T follicular helper cell (primary cell): ENCODE results near the gene VPS37C.

ENCODE experiments used
- DNase-seq: peaks from one replicate; pipeline ENCODE4 v3.0.0-alpha.2; 2020; ENCODE audit warnings: low read depth

Gene VPS37C

DNA sequence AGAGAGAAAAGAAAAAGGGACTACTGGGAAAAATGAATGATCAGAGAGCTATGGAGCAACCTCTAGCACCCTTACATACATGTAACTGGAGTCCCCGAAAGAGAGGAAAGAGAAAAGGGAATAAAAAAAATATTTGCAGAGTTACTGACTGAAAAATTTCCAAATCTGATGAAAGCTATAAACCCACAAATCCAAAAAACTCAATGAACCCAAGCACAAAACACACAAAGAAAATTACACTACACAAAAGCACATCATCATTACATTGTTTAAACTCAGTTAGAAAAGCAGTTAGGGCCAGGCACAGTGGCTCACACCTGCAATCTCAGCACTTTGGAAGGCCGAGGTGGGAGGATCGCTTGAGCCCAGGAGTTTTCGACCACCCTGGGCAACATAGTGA lies 6.7 kb downstream of the VPS37C start:
- no peak for DNase-seq

DNA sequence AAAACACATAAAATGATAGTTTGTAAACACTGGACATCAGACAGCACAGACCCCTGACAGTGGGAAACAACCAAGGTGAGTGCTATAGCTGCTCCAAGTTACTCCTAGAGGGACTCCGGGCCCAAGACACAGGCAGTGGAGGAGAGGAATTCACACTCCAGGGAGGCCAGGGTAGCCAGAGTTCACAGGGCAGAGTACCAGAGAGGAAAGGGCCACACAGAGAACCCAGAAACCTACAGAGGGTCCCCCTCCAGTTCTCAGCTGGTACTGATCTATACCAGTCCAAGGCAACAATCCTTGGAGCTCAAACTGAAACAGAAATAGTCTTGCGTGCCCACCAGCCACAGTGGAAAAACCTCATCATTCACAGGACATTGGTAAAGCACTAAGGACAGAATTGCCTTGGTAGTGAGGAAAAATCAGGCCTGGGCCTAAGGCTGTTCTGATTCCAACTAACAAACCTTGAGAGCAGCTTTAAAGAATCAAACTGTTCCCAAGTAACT lies 7.6 kb downstream of the VPS37C start:
- no peak for DNase-seq

DNA sequence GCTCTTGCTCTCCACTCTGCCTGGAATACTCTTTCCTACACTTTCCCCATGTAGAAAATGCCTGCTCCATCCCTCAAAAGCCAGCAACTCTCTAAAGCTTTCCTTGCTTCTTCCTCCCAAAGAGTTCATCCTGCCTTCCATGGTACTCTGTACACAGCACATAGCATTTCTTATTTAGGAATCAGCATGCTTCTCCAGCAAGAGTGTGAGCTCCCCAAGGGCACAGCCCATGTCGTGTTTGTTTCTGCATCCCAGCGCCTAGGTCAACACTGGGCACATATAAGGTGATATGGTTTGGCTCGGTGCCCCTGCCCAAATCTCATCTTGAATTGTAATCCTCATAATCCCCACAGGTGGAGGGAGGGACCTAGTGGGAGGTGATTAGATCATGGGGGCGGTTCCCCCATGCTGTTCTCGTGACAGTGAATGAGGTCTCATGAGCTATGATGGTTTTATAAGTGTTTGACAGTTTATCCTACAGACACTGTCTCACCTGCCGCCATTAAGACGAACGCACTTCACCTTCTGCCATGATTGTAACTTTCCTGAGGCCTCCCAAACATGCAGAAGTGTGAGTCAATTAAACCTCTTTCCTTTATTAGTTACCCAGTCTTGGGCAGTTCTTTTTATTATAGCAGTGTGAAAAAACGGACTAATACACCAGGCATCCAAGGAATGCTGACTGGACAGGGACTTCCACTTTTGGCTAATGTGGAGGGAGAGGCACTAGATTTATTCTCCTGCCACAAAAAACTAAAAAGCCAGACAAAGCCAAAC lies 8.2 kb downstream of the VPS37C start:
- DNase-seq = no peak

DNA sequence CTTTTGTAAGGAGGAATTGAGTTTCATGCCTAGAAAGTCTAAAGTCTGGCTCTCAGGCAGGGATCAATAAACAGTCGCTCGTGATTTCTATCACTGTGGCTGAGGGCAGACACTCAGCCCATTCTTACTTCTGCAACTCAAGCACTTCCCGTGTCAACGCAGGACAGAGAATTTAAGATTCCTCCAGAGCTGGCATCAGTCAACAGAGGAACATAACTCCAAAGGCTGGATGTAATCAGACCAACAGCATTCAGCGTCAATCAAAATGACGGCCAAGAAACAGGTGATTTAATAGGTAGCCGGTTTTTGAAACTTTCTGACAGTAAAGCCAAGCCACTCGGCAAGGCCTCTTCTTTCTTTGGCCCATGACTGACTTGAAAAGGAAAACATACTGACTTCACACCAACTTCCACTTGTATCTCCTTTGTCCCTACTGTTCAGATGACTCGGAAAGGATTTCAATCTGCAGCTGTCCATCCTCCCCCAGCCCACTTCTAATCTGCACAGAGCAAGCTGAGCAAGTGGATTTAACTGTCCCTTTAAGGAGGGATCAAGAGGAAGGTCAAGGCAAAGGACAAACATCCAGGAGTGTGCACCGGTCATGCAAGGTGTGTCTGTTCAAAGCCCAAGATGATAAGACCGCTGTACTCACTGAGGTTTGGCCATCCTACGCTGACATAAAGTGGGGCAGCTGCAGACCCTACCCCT lies 9.5 kb downstream of the VPS37C start:
- DNase-seq = no peak

DNA sequence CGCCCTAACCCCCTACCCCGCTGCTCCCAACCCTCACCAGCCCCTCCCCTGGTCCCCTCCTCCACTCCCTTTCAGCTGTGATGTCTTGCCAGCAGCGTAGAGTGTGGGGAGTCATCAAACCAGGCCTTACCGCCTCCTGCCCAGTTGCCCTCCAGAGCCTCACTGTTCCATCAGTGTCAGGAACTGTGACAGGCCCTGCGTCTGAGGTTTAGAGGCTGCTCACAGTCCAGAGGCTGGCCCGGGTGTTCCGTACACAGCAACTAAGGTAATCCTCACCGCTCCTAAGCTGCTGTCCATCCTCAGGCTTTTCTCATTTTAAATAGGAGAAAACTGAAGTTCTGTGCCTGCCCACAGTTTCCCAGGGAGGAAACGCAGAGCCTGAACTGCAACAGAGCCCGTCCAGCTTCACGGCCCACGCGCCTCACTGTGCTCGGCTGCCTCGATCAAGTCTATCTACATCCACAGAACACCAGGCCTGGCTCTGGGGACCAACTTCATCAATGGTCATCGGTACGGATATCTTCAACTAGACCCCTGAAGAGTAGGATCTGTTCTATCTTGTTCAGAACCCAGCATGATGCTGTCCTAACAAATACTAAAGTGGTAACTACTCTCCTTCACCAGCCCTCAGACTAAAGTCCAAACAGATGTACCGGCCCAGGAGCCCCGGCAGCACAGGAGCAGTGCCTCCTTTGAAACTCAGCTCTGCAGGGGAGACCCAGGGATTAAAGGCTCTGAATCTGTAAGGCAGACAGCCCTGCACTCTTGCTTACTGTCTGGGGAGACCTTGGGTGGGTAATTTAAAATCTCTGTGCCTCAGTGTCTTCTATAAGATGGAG lies 10.3 kb downstream of the VPS37C start:
- no peak for DNase-seq

DNA sequence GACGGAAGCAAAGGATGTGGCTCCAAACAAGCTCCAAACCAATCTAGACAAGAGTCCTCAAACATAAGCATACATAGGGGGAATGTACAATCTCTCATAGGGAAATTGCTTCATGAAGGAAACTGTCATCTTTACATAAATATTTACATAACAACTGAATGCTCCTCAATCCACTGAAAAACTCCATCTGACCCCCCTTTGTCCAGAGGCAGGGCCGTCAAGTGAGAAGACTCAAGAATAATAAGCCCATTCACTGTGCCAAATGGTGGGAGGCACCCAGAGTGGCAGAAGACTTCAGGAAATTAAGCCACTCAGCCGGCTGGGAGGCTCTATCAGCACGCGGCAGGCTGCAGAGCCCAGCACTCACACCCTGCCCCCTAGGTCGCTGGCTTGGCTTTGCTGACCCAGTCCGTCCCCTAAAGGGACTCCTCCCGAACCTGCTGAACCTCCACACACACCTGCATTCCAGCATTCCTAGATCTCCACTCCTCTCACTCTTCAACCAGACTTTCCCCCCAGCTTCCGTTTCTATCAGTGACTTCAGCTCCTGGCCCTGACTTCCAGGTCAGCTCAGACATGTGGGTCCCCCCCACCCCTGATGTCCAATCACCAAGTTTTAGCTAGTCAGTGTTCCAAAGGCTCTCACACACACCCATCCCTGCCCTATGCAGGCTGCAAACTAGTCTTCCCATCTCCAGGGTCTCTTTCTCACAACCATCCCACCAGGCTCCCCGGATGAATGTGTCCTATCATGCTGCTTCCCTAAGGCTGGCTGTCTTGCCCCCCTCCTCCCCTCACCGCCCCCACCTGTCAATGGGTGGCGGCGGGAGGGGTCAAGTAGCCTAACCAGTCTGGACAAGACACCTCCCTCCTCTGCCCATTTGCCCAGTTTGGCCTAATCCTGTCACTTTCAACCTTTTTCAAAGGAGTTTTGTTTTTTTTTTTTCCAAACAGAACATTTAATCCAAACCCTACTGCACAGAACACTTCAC lies 11.3 kb downstream of the VPS37C start:
- DNase-seq = no peak

DNA sequence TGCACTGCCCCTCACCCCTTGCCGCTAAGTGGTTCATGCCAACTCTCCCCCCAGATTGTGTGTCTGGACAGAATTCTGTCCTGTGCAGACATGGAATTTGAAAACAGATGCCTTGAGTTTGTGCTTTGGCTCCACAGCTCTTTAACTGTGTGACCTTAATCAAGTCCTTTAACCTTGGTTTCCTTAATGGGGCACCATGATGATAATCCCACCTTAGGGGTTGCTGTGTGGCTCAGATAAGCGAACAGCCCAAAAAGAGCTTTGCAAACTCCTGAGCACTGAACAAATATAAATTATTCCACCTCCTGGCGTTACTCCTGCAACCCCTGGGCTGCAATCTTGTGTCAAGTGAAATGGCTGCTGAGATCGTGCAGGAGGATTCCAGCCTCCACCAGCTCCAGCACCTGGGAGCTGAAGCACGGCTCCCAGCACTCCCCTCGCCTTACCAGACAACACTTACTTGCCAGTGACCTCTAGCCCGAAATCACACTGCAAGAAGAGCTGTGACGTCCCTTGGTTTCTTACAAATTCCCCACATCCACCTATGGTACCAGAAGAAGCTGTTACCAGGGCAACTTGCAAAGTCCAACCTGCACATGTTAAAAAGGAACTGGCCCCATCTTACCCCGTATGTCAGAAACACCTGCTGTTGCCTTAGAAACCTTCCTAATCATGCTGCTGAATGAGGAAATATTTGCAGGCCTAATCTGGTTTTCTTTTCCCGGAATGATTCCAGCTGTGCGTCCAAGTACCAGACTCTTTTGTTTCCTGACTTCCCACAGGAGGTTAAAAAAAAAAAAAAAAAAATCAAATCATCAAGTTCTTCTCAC lies 13.2 kb downstream of the VPS37C start:
- no peak for DNase-seq

DNA sequence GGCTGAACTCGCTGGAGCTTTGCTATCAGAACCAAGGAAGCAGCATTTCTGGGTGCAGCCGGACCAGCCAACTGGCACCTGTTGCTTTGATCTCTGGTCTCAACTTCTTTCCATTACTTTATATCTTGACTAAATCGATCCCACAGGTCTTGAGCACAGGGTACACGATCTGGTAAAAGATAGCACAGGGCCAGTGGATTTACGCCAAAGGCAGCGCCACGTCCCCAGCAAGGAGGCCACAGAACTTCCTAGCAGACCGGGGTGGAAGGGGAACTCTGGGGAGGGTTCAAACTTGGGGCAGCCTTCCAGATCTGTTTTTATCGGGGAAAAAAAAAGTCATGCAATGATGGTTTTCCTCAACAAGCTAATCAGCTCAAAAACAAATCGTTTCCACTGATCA lies 14.0 kb downstream of the VPS37C start:
- no peak for DNase-seq

DNA sequence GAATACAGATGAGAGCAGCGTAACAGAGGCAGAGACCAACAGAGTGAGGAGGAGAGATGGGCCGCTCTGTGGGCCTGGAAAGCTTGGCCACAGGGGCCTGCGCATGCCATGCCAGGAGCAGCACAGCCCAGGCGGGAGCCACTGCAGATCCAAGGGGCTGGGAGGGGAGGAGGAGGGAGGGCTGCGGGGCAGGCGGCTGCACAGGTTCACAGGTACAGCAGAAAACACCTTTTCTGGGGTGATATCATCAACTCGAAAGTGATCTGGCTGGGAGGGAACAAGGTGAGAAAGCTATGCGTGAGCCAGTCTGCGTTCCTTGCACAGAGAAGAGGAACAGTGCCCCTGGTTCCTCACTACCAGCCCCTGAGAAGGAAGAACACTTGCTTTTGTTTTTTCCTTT lies 14.8 kb downstream of the VPS37C start:
- no peak for DNase-seq

DNA sequence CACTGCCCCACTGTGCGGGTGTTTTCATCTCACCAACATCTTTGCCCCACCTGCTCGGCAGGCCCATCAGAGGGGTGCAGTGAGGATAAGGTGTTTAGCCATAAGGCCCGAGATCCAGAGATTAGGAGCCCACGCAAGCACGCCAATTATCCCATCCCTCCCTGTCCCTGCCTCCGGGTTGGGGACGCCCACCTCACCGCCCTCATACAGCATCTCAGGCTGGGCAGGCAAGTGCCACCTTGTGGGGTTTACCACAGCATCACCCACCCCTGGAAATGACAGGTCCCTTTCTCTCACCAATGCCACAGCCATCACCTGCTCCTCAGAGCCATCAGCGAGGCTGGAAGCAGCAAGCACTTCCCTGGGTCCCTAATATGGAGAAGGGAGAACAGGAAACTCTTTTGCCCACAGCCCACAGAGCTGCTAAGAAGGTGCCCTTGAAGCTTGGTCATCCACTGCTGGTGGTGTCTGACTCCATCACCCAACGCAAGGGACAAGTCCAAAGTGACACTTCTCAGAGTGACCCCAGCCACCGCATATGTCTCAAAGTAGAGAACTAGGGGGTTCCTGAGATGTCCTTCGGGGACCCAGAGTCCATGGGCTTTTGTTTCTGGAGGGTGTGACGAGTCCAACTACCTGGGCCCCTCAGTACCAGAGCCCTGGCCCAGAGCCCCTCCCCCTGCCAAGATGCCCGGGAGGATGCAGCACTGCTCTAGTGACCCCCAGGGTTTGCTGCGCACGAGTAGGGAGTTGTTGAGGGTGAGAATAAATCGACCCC lies 15.8 kb downstream of the VPS37C start:
- DNase-seq = no peak

DNA sequence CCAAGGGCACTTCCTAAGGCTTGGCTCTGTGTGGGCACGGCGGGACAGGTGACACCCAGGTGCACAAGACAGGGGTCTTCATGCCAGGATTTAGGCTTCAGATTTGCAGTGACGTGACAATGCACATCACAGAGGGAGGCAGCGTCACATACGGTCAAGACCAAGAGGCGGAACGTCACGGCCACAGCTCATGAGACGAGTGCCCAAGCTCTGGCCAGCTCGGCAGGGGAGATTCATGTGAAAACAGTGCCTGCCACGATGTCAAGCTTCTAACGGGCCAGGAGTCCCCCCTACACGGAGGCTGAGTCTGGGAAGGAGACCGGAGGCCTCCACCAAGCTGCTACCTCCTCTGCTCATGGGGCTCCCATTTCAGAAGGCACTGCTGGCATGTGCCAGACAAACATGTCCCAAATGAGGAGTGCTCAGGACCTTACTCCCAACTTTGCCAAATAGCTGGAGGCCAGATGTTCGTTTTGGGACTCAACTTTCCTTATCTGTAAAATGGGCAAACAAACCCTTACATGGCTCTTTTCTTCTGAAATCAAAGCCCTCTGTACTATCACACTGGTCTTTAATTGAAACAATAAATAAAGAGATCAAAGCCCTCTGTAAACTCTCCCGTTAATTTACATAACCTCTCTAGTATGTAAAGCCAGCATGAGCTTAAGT lies 16.6 kb downstream of the VPS37C start:
- no peak for DNase-seq

DNA sequence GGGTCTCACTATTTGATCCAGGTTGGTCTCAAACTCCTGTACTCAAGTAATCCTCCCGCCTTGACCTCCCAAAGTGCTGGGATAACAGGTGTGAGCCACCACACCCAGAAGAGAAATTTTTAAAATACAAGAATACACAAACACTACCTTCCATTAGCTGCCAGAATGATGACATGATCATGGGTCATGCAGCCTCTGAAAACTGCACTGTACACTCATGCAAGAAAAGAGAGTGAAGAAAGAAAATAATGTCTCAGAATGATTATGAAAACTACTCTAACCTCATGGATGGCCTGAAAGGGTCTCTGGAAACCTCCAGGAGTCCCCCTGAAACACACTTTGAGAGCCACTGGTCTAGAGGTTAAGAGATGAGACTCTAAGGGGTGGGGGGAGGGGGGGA lies 18.8 kb downstream of the VPS37C start:
- no peak for DNase-seq

DNA sequence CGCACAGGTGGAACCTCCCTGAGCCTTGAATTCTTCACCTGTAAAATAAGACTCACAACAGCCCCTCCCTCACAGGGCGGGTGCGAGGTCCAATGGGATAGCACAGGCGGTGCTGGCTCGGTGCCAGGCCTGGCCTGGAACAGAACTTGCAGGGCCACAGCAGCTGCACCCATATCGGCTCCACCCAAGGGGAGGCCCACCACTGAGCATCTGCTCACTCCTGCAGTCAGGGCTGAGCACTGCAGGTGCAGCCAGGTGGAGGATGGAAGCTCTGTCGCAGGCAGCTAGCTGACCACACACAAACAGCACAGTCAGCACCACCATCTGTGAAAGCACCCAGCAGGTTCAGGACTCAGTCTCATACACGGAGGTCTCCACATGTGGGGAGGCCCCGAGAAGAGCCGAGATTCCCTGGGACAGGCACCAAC lies 19.6 kb downstream of the VPS37C start:
- no peak for DNase-seq

DNA sequence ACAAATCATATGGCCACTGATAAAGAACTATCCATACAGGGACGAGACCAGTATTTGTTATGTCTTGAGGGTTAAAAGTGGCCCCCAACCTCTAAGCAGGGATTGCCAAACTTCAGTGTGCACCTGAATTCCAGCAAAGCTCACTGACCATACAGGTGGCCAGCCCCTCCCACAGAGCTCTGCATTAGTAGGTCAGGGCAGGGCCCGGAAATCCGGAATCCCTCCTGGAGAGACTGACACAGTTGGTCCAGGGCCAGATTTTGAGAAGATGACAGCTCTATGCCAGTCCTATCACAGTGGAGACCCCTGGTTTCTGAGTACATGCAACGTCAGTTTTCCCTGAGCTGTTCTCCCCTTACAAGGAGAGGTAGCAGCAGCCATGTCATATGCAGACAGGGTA lies 20.8 kb downstream of the VPS37C start:
- DNase-seq = no peak

DNA sequence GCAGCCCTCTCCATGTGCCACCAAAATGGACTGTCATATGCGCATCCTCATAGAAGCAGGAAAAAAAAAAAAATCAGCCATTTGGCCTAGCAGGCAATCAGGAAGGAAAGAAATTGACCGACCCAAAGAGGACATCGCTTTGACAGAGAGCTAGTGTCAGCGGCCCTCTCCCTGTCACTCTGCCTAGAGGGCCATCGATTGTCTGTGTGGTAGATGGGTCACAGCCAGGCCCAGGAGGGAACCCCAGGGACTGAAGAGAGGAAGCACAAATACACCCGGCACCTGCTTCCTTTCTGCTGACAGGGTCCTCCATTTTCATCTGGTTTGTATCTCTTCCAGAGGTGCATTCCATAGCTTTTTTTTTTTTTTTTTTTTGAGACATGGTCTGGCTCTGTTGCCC lies 21.8 kb downstream of the VPS37C start:
- DNase-seq = no peak

DNA sequence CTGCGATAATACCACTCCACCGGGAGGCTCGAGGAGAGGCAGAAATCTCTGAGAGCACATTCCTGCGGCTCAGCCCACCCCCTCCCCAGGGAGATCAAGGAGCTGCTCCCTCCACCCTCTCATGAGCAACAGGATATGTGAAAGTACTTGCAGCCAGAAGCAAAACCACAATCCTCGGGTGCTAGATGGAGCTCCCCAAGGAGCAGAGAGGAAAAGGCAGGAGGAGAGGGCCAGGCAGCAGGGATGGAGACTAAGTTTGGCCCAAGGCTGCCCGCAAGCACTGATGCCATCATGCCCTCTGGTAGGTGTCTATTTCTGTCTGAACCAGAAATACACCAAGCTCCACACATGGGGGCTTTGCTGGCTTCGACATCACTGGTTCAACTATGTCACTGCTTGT lies 22.3 kb downstream of the VPS37C start:
- DNase-seq = no peak

DNA sequence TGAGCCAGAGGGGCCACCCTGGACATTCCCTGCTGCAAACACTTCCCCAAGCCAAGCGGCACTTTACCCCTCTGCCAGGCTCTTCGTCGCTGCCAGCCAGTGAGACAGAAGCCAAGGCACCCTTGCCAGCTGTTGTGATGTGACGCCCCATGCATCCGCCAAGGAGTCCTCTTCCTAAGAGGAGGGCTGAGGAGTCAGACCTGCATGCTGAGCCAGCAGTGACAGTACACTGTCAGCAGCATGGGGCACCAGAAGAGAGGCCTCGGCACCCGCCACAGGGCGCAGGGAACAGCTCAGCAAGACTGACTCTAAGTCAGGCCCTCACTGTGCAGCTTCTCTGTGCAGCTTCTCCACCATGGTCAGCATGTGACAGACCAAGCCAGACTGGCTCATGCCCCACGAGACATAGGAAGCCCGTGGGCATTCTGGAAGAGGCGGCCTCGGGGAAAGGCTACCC lies 26.4 kb downstream of the VPS37C start:
- DNase-seq = no peak

DNA sequence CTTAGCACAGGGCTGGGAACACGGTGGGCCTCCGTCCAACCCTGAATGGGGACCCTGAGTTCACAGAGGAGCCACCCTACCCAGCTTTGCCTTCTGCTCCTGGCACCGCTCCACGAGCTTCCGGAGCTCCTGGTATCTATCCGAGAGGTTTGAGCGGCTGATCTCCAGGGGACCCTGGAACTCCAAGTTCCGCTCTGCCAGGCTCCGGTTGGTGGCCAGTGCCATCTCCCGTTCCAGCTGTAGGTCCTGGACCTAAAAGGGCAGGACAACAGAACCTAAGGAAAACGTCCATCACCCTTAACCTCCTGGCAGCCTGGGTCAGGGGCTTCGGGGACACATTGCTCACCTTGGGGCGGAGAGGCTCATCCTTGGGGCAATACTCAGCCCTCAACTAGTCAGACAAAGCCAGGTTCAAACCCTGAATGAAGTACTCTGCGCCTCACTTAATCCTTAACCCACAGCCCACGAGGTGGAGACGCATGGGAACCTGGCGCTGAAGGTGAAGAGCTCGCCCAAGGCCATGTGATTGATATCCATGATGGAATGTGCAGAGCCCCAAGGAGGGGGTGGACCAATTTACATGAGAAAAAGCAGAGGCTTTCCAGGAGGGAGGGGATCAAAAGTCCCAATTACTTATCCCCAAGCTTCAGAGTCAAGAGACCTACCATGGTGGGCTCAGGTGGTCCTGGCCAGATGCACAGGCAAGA lies 27.1 kb downstream of the VPS37C start:
- DNase-seq = no peak
